IMR-90 (cell line): Measurements from ENCODE around the gene LIN9.
"Not testable (repeated sequence)": the region's sequence is repeated elsewhere in the genome, so short reads cannot be mapped to it uniquely, and the experiment has no call there.

ENCODE experiments used
- BHLHE40 ChIP-seq: fragments of 150-350 bp; IDR thresholded peaks from 2 replicates; pipeline ENCODE4 v1.6.1; 2016; ENCODE audit warnings: mild to moderate bottlenecking, low read depth, low read length
- CEBPB ChIP-seq: IDR thresholded peaks from 2 replicates; pipeline ENCODE4 v1.6.1; 2012; ENCODE audit warnings: low read depth, low read length, improper control_type of control experiment
- CHD1 ChIP-seq: IDR thresholded peaks from 2 replicates; pipeline ENCODE4 v1.6.1; 2012; ENCODE audit warnings: low read depth, low read length, improper control_type of control experiment
- MAZ ChIP-seq: IDR thresholded peaks from 2 replicates; pipeline ENCODE4 v1.6.1; 2012; ENCODE audit warnings: low read depth, mild to moderate bottlenecking, low read length, improper control_type of control experiment, moderate library complexity, borderline replicate concordance
- MXI1 ChIP-seq: IDR thresholded peaks from 2 replicates; pipeline ENCODE4 v1.6.1; 2012; ENCODE audit warnings: low read depth, mild to moderate bottlenecking, low read length, moderate library complexity, borderline replicate concordance
- NFE2L2 ChIP-seq: fragments of 150-350 bp; IDR thresholded peaks from 2 replicates; pipeline ENCODE4 v1.6.1; 2016; ENCODE audit warnings: low read depth, mild to moderate bottlenecking, low read length
- POLR2A ChIP-seq: IDR thresholded peaks from 2 replicates; pipeline ENCODE4 v1.6.1; 2012; ENCODE audit warnings: mild to moderate bottlenecking, low read depth, low read length
- RAD21 ChIP-seq: IDR thresholded peaks from 2 replicates; pipeline ENCODE4 v1.6.1; 2012; ENCODE audit warnings: low read length, improper control_type of control experiment
- RCOR1 ChIP-seq: IDR thresholded peaks from 2 replicates; pipeline ENCODE4 v1.6.1; 2012; ENCODE audit warnings: mild to moderate bottlenecking, low read length, improper control_type of control experiment; ENCODE audit not compliant: insufficient replicate concordance
- RFX5 ChIP-seq: IDR thresholded peaks from 2 replicates; pipeline ENCODE4 v1.8.0; 2012; ENCODE audit warnings: low read depth, mild to moderate bottlenecking, low read length, moderate library complexity
- SMC3 ChIP-seq: fragments of 150-350 bp; IDR thresholded peaks from 2 replicates; pipeline ENCODE4 v1.6.1; 2016; ENCODE audit warnings: low read depth, mild to moderate bottlenecking, antibody characterized with exemption, low read length, moderate library complexity
- TF ChIP-seq, protein P1 (sequence below): conservative IDR thresholded peaks from 2 replicates; pipeline ENCODE4 v1.5.1; 2012; ENCODE audit warnings: mild to moderate bottlenecking, low read depth, low read length, improper control_type of control experiment
- TF ChIP-seq, protein P2 (sequence below): fragments of 150-350 bp; IDR thresholded peaks from 2 replicates; pipeline ENCODE4 v1.6.1; 2016; ENCODE audit warnings: low read depth, mild to moderate bottlenecking, low read length, moderate library complexity, borderline replicate concordance

DNA sequence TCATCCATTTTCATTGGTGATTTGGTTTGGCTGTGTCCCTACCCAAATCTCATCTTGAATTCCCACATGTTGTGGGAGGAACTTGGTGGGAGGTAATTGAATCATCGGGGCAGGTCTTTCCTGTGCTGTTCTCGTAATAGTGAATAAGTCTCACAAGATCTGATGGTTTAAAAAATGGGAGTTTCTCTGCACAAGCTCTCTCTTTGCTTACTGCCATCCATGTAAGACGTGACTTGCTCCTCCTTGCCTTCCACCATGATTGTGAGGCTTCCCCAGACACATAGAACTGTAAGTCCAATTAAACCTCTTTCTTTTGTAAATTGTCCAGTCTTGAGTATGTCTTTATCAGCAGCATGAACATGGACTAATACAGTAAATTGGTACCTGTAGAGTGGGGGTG, 31.1 kb upstream of the LIN9 start:
- TF ChIP-seq, protein P1, sequence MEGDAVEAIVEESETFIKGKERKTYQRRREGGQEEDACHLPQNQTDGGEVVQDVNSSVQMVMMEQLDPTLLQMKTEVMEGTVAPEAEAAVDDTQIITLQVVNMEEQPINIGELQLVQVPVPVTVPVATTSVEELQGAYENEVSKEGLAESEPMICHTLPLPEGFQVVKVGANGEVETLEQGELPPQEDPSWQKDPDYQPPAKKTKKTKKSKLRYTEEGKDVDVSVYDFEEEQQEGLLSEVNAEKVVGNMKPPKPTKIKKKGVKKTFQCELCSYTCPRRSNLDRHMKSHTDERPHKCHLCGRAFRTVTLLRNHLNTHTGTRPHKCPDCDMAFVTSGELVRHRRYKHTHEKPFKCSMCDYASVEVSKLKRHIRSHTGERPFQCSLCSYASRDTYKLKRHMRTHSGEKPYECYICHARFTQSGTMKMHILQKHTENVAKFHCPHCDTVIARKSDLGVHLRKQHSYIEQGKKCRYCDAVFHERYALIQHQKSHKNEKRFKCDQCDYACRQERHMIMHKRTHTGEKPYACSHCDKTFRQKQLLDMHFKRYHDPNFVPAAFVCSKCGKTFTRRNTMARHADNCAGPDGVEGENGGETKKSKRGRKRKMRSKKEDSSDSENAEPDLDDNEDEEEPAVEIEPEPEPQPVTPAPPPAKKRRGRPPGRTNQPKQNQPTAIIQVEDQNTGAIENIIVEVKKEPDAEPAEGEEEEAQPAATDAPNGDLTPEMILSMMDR = not testable (repeated sequence)
- not testable (repeated sequence) for TF ChIP-seq RAD21, MAZ, MXI1, RCOR1, NFE2L2, POLR2A, RFX5, SMC3, CEBPB, BHLHE40, CHD1
- TF ChIP-seq, protein P2, sequence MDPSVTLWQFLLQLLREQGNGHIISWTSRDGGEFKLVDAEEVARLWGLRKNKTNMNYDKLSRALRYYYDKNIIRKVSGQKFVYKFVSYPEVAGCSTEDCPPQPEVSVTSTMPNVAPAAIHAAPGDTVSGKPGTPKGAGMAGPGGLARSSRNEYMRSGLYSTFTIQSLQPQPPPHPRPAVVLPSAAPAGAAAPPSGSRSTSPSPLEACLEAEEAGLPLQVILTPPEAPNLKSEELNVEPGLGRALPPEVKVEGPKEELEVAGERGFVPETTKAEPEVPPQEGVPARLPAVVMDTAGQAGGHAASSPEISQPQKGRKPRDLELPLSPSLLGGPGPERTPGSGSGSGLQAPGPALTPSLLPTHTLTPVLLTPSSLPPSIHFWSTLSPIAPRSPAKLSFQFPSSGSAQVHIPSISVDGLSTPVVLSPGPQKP = not testable (repeated sequence)
